ENCODE results near the gene RSRC1.
"Not testable (repeated sequence)": the region's sequence is repeated elsewhere in the genome, so short reads cannot be mapped to it uniquely, and the experiment has no call there.

The RSRC1 gene

DNA sequence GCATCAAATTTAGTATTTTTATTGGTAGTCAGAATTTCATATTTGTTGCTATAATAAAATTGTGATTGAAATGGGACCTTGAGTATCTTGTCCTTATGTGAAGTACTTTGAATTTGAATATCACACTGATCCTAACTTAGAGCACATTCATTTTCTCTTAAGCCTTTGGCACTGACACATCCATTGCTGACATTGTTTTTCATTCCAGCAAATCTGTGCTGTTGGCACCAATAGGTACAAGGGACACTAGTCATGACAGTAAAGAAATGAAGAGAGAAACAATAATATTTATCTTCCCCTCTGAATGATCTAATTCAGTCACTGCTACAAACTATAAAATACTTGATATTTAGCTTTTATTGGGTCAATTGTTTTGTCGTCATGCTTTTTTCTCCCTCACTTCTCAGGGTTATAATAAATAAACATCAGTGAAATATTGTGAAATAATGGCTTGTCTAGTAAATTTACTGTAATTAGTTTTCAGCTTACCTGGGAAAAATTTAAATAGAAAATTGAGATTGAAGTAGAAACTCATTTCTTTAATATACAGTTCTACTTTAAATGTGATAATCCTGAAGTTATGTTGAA, 294.3 kb downstream of the RSRC1 start:
- no peak overlapping the region for H2AFZ ChIP-seq (ENCODE audit: low read depth, low read length)
- no peak for DNase-seq
- no peak overlapping the region for H3K23ac ChIP-seq (ENCODE audit: low read length in 2 of 2)
- H2BK5ac ChIP-seq (ENCODE audit: low read depth, low read length, poor library complexity, severe bottlenecking): no peak overlapping the region
- no peak overlapping the region for H3K4me2 ChIP-seq (ENCODE audit: low read length, poor library complexity, severe bottlenecking)
- H3K4ac ChIP-seq (ENCODE audit: low read depth in 1 of 2, low read length in 2 of 2): no peak overlapping the region
- no peaks in the 10 kb centered on the region for H3K27me3 ChIP-seq (ENCODE audit: control insufficient read depth in 1 of 2, insufficient read depth in 1 of 2, low read length in 2 of 2)
- no peak overlapping the region for H3K14ac ChIP-seq (ENCODE audit: low read length in 2 of 2)
- H4K91ac ChIP-seq (ENCODE audit: low read length): no peak overlapping the region
- no peak overlapping the region for H3K18ac ChIP-seq (ENCODE audit: low read depth in 1 of 2, low read length in 2 of 2)
- no peaks in the 10 kb centered on the region for H3K79me1 ChIP-seq (replicated peaks; ENCODE audit: low read length, poor library complexity, severe bottlenecking)
- no peak overlapping the region for H2AK5ac ChIP-seq (ENCODE audit: low read length, severe bottlenecking)
- no peak overlapping the region for H2BK12ac ChIP-seq (ENCODE audit: low read length in 2 of 2)
- no peak overlapping the region for H2BK15ac ChIP-seq (ENCODE audit: low read depth, poor library complexity, severe bottlenecking)
- no peaks in the 10 kb centered on the region for H3K4me1 ChIP-seq (ENCODE audit: control insufficient read depth, insufficient read depth, low read depth, low read length)
- H3K27ac ChIP-seq (ENCODE audit: low read length, poor library complexity, severe bottlenecking): no peak overlapping the region
- no peak overlapping the region for H2BK120ac ChIP-seq (ENCODE audit: low read depth, low read length)
- H3K4me3 ChIP-seq (ENCODE audit: insufficient read depth in 1 of 2, low read depth in 1 of 2, low read length in 2 of 2): no peak overlapping the region
- no peak overlapping the region for H4K8ac ChIP-seq (ENCODE audit: low read length)
- WGBS: no CpG with 5 or more reads among the region's 1 CpG
- H3K36me3 ChIP-seq (ENCODE audit: control insufficient read depth in 1 of 2, insufficient read depth in 2 of 2, low read depth in 1 of 2, low read length in 2 of 2): no peaks in the 10 kb centered on the region
- H3K9me3 ChIP-seq (ENCODE audit: control insufficient read depth, low read length): no peaks in the 10 kb centered on the region
- no peak overlapping the region for H3K9ac ChIP-seq (ENCODE audit: low read length)

DNA sequence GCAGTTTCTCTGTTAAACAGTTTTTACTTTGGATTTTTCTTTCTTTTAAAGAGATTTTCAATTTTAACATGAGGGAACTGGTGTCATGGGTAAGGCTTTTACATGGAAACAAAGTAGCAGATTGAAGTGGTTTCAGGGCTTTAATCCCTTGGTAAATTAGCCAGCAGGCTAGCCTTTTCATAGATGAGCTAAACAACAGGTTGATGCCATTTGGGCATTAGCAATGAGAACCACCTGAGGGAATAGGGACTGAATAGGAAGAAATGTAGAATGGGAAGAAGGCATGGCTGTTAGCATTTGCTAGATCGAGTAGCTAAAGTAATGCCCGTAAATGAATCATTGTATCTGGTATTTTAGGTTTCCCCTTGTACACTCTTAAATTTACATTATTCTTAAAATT, 295.6 kb downstream of the RSRC1 start:
- Histone ChIP-seq H4K91ac (ENCODE audit: low read length) (no peak overlapping the region), H3K4me1 (ENCODE audit: control insufficient read depth, insufficient read depth, low read depth, low read length) (no peaks in the 10 kb centered on the region), H2BK15ac (ENCODE audit: low read depth, poor library complexity, severe bottlenecking) (no peak overlapping the region), H3K36me3 (ENCODE audit: control insufficient read depth in 1 of 2, insufficient read depth in 2 of 2, low read depth in 1 of 2, low read length in 2 of 2) (no peaks in the 10 kb centered on the region), H3K9me3 (ENCODE audit: control insufficient read depth, low read length) (no peaks in the 10 kb centered on the region), H2BK5ac (ENCODE audit: low read depth, low read length, poor library complexity, severe bottlenecking) (no peak overlapping the region), H2AK5ac (ENCODE audit: low read length, severe bottlenecking) (no peak overlapping the region), H3K18ac (ENCODE audit: low read depth in 1 of 2, low read length in 2 of 2) (no peak overlapping the region), H3K14ac (ENCODE audit: low read length in 2 of 2) (no peak overlapping the region), H3K4me2 (ENCODE audit: low read length, poor library complexity, severe bottlenecking) (no peak overlapping the region), H3K4ac (ENCODE audit: low read depth in 1 of 2, low read length in 2 of 2) (no peak overlapping the region), H3K9ac (ENCODE audit: low read length) (no peak overlapping the region), H3K23ac (ENCODE audit: low read length in 2 of 2) (no peak overlapping the region), H2BK120ac (ENCODE audit: low read depth, low read length) (no peak overlapping the region), H2BK12ac (ENCODE audit: low read length in 2 of 2) (no peak overlapping the region), H3K27me3 (ENCODE audit: control insufficient read depth in 1 of 2, insufficient read depth in 1 of 2, low read length in 2 of 2) (no peaks in the 10 kb centered on the region), H3K79me1 (replicated peaks; ENCODE audit: low read length, poor library complexity, severe bottlenecking) (no peaks in the 10 kb centered on the region), H3K27ac (ENCODE audit: low read length, poor library complexity, severe bottlenecking) (no peak overlapping the region), H4K8ac (ENCODE audit: low read length) (no peak overlapping the region), H3K4me3 (ENCODE audit: insufficient read depth in 1 of 2, low read depth in 1 of 2, low read length in 2 of 2) (no peak overlapping the region), H2AFZ (ENCODE audit: low read depth, low read length) (no peak overlapping the region)
- WGBS: no CpG with 5 or more reads among the region's 2 CpGs
- DNase-seq: no peak

DNA sequence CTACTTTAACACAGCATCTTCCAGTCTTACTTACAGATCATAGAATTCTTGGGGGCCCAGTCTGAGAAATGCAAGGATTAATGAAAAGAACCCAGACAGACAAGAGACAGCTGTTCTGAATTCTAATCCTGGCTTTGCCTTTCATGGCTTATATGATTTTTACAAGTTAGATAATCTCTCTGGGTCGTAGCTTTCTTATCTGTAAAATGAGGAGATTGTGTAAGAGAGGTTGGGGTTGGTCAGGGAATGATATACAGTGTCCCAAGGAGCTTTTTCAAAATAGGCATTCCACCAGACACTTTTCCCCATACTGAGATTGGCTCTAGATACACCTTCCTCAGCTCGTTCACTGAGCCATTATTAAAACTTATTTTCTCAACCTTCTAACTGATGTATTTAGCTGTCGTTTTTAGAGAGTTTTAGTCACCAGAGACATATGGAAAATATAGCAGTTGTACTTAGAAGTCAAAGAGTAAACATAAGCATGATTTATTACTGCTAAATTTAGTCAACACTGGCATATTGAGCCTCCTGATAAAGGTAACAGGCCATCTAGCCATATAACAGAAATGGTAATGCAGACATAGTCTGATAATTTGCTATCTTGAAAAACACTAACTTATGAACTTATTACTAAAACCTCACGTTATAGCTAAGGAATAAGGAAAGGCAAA, 298.1 kb downstream of the RSRC1 start:
- Histone ChIP-seq H3K9ac (ENCODE audit: low read length) (no peak overlapping the region), H3K79me1 (replicated peaks; ENCODE audit: low read length, poor library complexity, severe bottlenecking) (no peaks in the 10 kb centered on the region), H4K8ac (ENCODE audit: low read length) (no peak overlapping the region), H3K23ac (ENCODE audit: low read length in 2 of 2) (no peak overlapping the region), H3K4me1 (ENCODE audit: control insufficient read depth, insufficient read depth, low read depth, low read length) (no peaks in the 10 kb centered on the region), H3K14ac (ENCODE audit: low read length in 2 of 2) (no peak overlapping the region), H3K27me3 (ENCODE audit: control insufficient read depth in 1 of 2, insufficient read depth in 1 of 2, low read length in 2 of 2) (no peaks in the 10 kb centered on the region), H2AK5ac (ENCODE audit: low read length, severe bottlenecking) (no peak overlapping the region), H3K9me3 (ENCODE audit: control insufficient read depth, low read length) (no peaks in the 10 kb centered on the region), H3K18ac (ENCODE audit: low read depth in 1 of 2, low read length in 2 of 2) (no peak overlapping the region), H3K27ac (ENCODE audit: low read length, poor library complexity, severe bottlenecking) (no peak overlapping the region), H3K4me3 (ENCODE audit: insufficient read depth in 1 of 2, low read depth in 1 of 2, low read length in 2 of 2) (no peak overlapping the region), H4K91ac (ENCODE audit: low read length) (no peak overlapping the region), H2BK5ac (ENCODE audit: low read depth, low read length, poor library complexity, severe bottlenecking) (no peak overlapping the region), H2BK12ac (ENCODE audit: low read length in 2 of 2) (no peak overlapping the region), H3K4me2 (ENCODE audit: low read length, poor library complexity, severe bottlenecking) (no peak overlapping the region), H2AFZ (ENCODE audit: low read depth, low read length) (no peak overlapping the region), H2BK120ac (ENCODE audit: low read depth, low read length) (no peak overlapping the region), H3K4ac (ENCODE audit: low read depth in 1 of 2, low read length in 2 of 2) (no peak overlapping the region), H3K36me3 (ENCODE audit: control insufficient read depth in 1 of 2, insufficient read depth in 2 of 2, low read depth in 1 of 2, low read length in 2 of 2) (no peaks in the 10 kb centered on the region), H2BK15ac (ENCODE audit: low read depth, poor library complexity, severe bottlenecking) (no peak overlapping the region)
- 33% methylated on average over 1 of the region's 4 CpGs for WGBS
- no peak for DNase-seq

- H2BK15ac ChIP-seq (ENCODE audit: low read depth, poor library complexity, severe bottlenecking); H2BK120ac ChIP-seq (ENCODE audit: low read depth, low read length); H3K9me3 ChIP-seq (ENCODE audit: control insufficient read depth, low read length); H3K27me3 ChIP-seq (ENCODE audit: control insufficient read depth in 1 of 2, insufficient read depth in 1 of 2, low read length in 2 of 2); H3K79me1 ChIP-seq (replicated peaks; ENCODE audit: low read length, poor library complexity, severe bottlenecking); H3K4ac ChIP-seq (ENCODE audit: low read depth in 1 of 2, low read length in 2 of 2); H3K4me3 ChIP-seq (ENCODE audit: insufficient read depth in 1 of 2, low read depth in 1 of 2, low read length in 2 of 2); H2AK5ac ChIP-seq (ENCODE audit: low read length, severe bottlenecking); H3K4me1 ChIP-seq (ENCODE audit: control insufficient read depth, insufficient read depth, low read depth, low read length); H2BK12ac ChIP-seq (ENCODE audit: low read length in 2 of 2); H4K91ac ChIP-seq (ENCODE audit: low read length); H2AFZ ChIP-seq (ENCODE audit: low read depth, low read length); H3K14ac ChIP-seq (ENCODE audit: low read length in 2 of 2); H4K8ac ChIP-seq (ENCODE audit: low read length); H3K9ac ChIP-seq (ENCODE audit: low read length); H2BK5ac ChIP-seq (ENCODE audit: low read depth, low read length, poor library complexity, severe bottlenecking); H3K23ac ChIP-seq (ENCODE audit: low read length in 2 of 2); H3K4me2 ChIP-seq (ENCODE audit: low read length, poor library complexity, severe bottlenecking); H3K18ac ChIP-seq (ENCODE audit: low read depth in 1 of 2, low read length in 2 of 2); H3K27ac ChIP-seq (ENCODE audit: low read length, poor library complexity, severe bottlenecking); H3K36me3 ChIP-seq (ENCODE audit: control insufficient read depth in 1 of 2, insufficient read depth in 2 of 2, low read depth in 1 of 2, low read length in 2 of 2); DNase-seq: not testable (repeated sequence)
- 73% methylated on average over 3 of the region's 5 CpGs for WGBS
Measured at GRCh38 chr3:158408518-158408897, 298.6 kb downstream of the RSRC1 start.

Data from mesenchymal stem cell (in vitro differentiated cells and primary cell).